DND-41 (cell line): ENCODE results near the gene MTPN.

ENCODE experiments used
- ATAC-seq: fragments of 200-7000 bp; cut with Tn5 transposase; 3 replicates; pipeline ENCODE4 v1.9.1; 2021; ENCODE audit warnings: low read depth; ENCODE audit not compliant: insufficient read depth
- DNase-seq: peaks from one replicate; pipeline ENCODE4 v3.0.0-alpha.2; 2020
- H2AFZ ChIP-seq: 2 replicates; pipeline ENCODE4 v1.6.0; 2012; ENCODE audit warnings: low read depth, low read length
- H3K27ac ChIP-seq: 2 replicates; pipeline ENCODE4 v1.5.1; 2012; ENCODE audit warnings: low read length, inconsistent platforms
- H3K27me3 ChIP-seq: fragments of 200-600 bp; sonication (generic); 2 replicates; pipeline ENCODE4 v1.6.0; 2012; ENCODE audit warnings: low read length, mild to moderate bottlenecking, inconsistent platforms; ENCODE audit not compliant: insufficient read depth, poor library complexity
- H3K36me3 ChIP-seq: 2 replicates; pipeline ENCODE4 v1.5.1; 2012; ENCODE audit warnings: low read length, inconsistent platforms; ENCODE audit not compliant: insufficient read depth
- H3K4me1 ChIP-seq: 2 replicates; pipeline ENCODE4 v1.5.1; 2012; ENCODE audit warnings: mild to moderate bottlenecking, low read length; ENCODE audit not compliant: insufficient read depth
- H3K4me2 ChIP-seq: 2 replicates; pipeline ENCODE4 v1.6.0; 2012; ENCODE audit warnings: mild to moderate bottlenecking, moderate library complexity, low read length, inconsistent platforms; ENCODE audit not compliant: insufficient read depth
- H3K4me3 ChIP-seq, 2 experiments: fragments of 200-600 bp in 1 of 2; shearing (Covaris generic) in 1 of 2; 2 replicates each; pipeline ENCODE4 v1.5.1; 2012 to 2016; ENCODE audit warnings: inconsistent platforms in 2 of 2, low read length in 2 of 2, mild to moderate bottlenecking in 2 of 2, low read depth in 1 of 2, moderate library complexity in 1 of 2
- H3K79me2 ChIP-seq: 2 replicates; pipeline ENCODE4 v1.6.0; 2012; ENCODE audit warnings: low read length, inconsistent platforms; ENCODE audit not compliant: insufficient read depth
- H3K9ac ChIP-seq: 2 replicates; pipeline ENCODE4 v1.6.0; 2012; ENCODE audit warnings: low read depth, mild to moderate bottlenecking, inconsistent platforms, low read length, moderate library complexity
- H3K9me3 ChIP-seq: 2 replicates; pipeline ENCODE4 v1.5.1; 2012; ENCODE audit warnings: low read length, moderate library complexity, mild to moderate bottlenecking, inconsistent platforms; ENCODE audit not compliant: insufficient read depth, severe bottlenecking
- H4K20me1 ChIP-seq: 2 replicates; pipeline ENCODE4 v1.6.0; 2012; ENCODE audit warnings: low read length; ENCODE audit not compliant: insufficient read depth
- CTCF ChIP-seq: IDR thresholded peaks from 2 replicates; pipeline ENCODE4 v1.5.1; 2012; ENCODE audit warnings: borderline replicate concordance, low read length, moderate library complexity, mild to moderate bottlenecking; ENCODE audit not compliant: poor library complexity, severe bottlenecking; ENCODE audit errors: extremely low read depth
- EZH2 ChIP-seq: IDR thresholded peaks from 3 replicates; pipeline ENCODE4 v1.6.1; 2012; ENCODE audit warnings: borderline replicate concordance, low read depth, mild to moderate bottlenecking, moderate library complexity, low read length, inconsistent platforms; ENCODE audit not compliant: severe bottlenecking

Gene MTPN

GRCh38 chr7:135970045-135970444, 7.1 kb downstream of the MTPN start:
- Histone ChIP-seq H3K4me1 (peaks cover 40% of the 10 kb centered on the region), H3K27me3 (no peaks in the 10 kb centered on the region), H3K27ac (no peak overlapping the region), H3K4me3 (no peak overlapping the region), H3K36me3 (peaks cover 55% of the 10 kb centered on the region), H3K4me2 (no peak overlapping the region), H3K79me2 (peaks cover 98% of the 10 kb centered on the region), H3K9ac (no peak overlapping the region), H2AFZ (no peak overlapping the region), H4K20me1 (peaks cover 65% of the 10 kb centered on the region), H3K9me3 (no peaks in the 10 kb centered on the region)
- no peak for TF ChIP-seq EZH2
- ATAC-seq (no peak), DNase-seq (no peak)

GRCh38 chr7:135966341-135967043, 10.7 kb downstream of the MTPN start:
- Histone ChIP-seq H3K36me3 (peaks cover 23% of the 10 kb centered on the region), H3K27me3 (no peaks in the 10 kb centered on the region), H4K20me1 (peaks cover 52% of the 10 kb centered on the region), H3K4me3 (no peak overlapping the region), H3K79me2 (peaks cover 98% of the 10 kb centered on the region), H3K4me1 (peaks cover 12% of the 10 kb centered on the region; the same call in 1 of the 2 replicates), H3K4me2 (no peak overlapping the region), H2AFZ (no peak overlapping the region), H3K9me3 (no peaks in the 10 kb centered on the region), H3K27ac (no peak overlapping the region), H3K9ac (no peak overlapping the region)
- DNase-seq: no peak
- peak; percentile 64 for ATAC-seq
- TF ChIP-seq CTCF (no peak), EZH2 (no peak)

- Histone ChIP-seq H3K27me3 (no peaks in the 10 kb centered on the region), H3K79me2 (peaks cover 98% of the 10 kb centered on the region), H3K27ac (no peak overlapping the region), H3K36me3 (peaks cover 16% of the 10 kb centered on the region), H3K9me3 (no peaks in the 10 kb centered on the region), H3K4me2 (no peak overlapping the region), H3K4me3 (no peak overlapping the region), H3K9ac (no peak overlapping the region), H3K4me1 (0 out of 2 replicates have a peak, but pooled peaks cover 4% of the 10 kb centered on the region), H2AFZ (no peak overlapping the region), H4K20me1 (peaks cover 48% of the 10 kb centered on the region)
- TF ChIP-seq CTCF (no peak), EZH2 (no peak)
- no peak for ATAC-seq
- DNase-seq: no peak
Observed at GRCh38 chr7:135965602-135966001, 11.6 kb downstream of the MTPN start.

GRCh38 chr7:135964791-135965190, 12.4 kb downstream of the MTPN start:
- H3K27ac ChIP-seq: no peak overlapping the region
- H3K4me3 ChIP-seq: no peak overlapping the region
- H3K4me2 ChIP-seq: no peak overlapping the region
- H2AFZ ChIP-seq: no peak overlapping the region
- DNase-seq (no peak), ATAC-seq (no peak)
- 0 out of 2 replicates have a peak, but pooled peaks cover 4% of the 10 kb centered on the region for H3K4me1 ChIP-seq
- no peaks in the 10 kb centered on the region for H3K9me3 ChIP-seq
- peaks cover 97% of the 10 kb centered on the region for H3K79me2 ChIP-seq
- no peaks in the 10 kb centered on the region for H3K27me3 ChIP-seq
- peaks cover 16% of the 10 kb centered on the region for H3K36me3 ChIP-seq
- TF ChIP-seq EZH2 (no peak), CTCF (no peak)
- peaks cover 47% of the 10 kb centered on the region for H4K20me1 ChIP-seq
- H3K9ac ChIP-seq: no peak overlapping the region
